Nephron (organoid): ENCODE measurements around the gene APEX2.
A peak's percentile ranks its signal among the peaks of the same experiment; 100 is the strongest.
"Not testable (repeated sequence)": the region's sequence is repeated elsewhere in the genome, so short reads cannot be mapped to it uniquely, and the experiment has no call there.

Source experiments
- H3K27ac Mint-ChIP-seq, 3 experiments: 2 replicates each; pipeline ENCODE4 v1.8.0; 2020; ENCODE audit warnings: mixed read lengths in 3 of 3, mild to moderate bottlenecking in 2 of 3, moderate library complexity in 1 of 3
- H3K27me3 Mint-ChIP-seq: 2 replicates; pipeline ENCODE4 v1.8.0; 2021; ENCODE audit warnings: low read depth, mild to moderate bottlenecking, moderate library complexity, mixed read lengths
- H3K36me3 Mint-ChIP-seq: 2 replicates; pipeline ENCODE4 v1.8.0; 2020; ENCODE audit warnings: low read depth, mixed read lengths
- H3K4me1 Mint-ChIP-seq: 2 replicates; pipeline ENCODE4 v1.8.0; 2020; ENCODE audit warnings: mixed read lengths
- H3K4me3 Mint-ChIP-seq, 3 experiments: 2 replicates each; pipeline ENCODE4 v1.8.0; 2020; ENCODE audit warnings: mild to moderate bottlenecking in 3 of 3, mixed read lengths in 3 of 3, moderate library complexity in 2 of 3
- H3K9me3 Mint-ChIP-seq: 2 replicates; pipeline ENCODE4 v1.8.0; 2020; ENCODE audit warnings: mixed read lengths
- CTCF ChIP-seq, 3 experiments: fragments of 200-600 bp; sonication (generic); IDR thresholded peaks; one replicate each; pipeline ENCODE4 v1.5.0; 2021; ENCODE audit warnings: antibody characterized with exemption in 3 of 3; ENCODE audit not compliant: unreplicated experiment in 3 of 3

The APEX2 gene

DNA sequence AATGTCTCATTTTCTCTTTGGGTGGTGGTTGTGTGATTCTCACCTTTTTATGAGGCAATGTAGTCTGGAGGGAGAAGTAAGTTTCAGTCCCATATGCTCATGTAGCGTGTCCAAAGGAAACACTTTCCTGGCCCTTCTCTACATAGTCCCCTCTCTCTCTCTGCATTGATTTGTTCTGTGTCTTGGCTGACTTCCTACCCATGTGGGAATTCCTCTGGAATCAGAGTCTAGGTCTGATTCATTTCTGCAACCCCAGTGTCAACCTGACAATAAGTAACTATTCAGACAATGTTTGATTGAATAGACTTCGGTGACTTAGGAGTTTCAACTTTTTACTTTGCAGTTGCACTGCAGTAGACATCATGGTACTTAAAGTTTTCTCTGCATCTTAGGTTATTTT is 33.3 kb downstream of the APEX2 start:
- no peaks in the 10 kb centered on the region for H3K27me3 Mint-ChIP-seq
- H3K4me1 Mint-ChIP-seq: peaks cover 9% of the 10 kb centered on the region
- peaks cover 7% of the 10 kb centered on the region for H3K9me3 Mint-ChIP-seq
- no peak for TF ChIP-seq CTCF (IDR thresholded peaks at IDR 0.05; ENCODE audit: unreplicated experiment in 3 of 3)
- peak overlapping the region; percentile 75 to 86 (median 80) for H3K27ac Mint-ChIP-seq
- H3K4me3 Mint-ChIP-seq: no peak overlapping the region
- H3K36me3 Mint-ChIP-seq: no peaks in the 10 kb centered on the region

DNA sequence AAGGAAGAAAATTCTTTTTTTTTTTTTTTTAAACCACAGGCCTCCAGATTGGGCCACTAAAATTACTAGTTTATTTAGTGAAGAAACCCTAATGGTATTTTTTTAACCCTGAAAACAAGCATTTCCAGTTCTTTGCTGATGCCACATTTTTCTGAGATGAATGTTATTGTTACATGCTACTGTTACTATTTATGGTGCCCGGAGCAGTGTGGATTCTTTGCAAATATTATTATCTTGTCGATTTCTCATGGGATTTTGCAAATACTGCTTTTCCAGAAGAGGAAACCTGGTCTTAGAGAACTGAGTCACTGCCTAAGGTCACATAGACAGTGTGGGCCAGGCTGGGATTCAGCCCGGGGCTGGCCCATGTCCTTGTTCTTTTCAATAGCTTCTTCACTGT is 39.3 kb downstream of the APEX2 start:
- Mint-ChIP-seq H3K27ac (no peak overlapping the region), H3K4me3 (no peak overlapping the region), H3K4me1 (no peaks in the 10 kb centered on the region), H3K9me3 (peaks cover 15% of the 10 kb centered on the region), H3K27me3 (no peaks in the 10 kb centered on the region), H3K36me3 (no peaks in the 10 kb centered on the region)
- TF ChIP-seq CTCF (IDR thresholded peaks at IDR 0.05; ENCODE audit: unreplicated experiment in 3 of 3): no peak

DNA sequence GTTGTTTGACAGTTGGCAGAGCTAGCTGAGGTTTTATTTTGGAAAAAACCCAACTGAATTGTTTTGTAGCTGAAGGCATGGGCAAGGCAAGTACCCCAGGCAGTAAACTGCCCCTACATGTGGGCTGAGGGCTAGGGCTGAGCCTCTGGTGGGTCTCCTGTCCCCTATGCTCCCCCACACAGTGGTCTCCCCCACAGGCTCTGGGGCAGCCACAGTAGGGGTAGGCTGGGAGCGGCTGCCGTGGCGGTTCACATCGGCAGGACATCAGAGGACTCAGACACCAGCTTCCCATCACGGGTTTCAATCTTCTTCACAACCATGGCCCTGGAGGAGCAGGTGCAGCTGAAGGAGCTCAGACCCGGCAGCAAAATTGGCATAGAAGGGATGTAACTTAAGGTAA is 41.4 kb downstream of the APEX2 start:
- Mint-ChIP-seq H3K4me3 (no peak overlapping the region), H3K27ac (no peak overlapping the region), H3K27me3 (no peaks in the 10 kb centered on the region), H3K4me1 (no peaks in the 10 kb centered on the region), H3K9me3 (peaks cover 16% of the 10 kb centered on the region), H3K36me3 (no peaks in the 10 kb centered on the region)
- TF ChIP-seq CTCF (IDR thresholded peaks at IDR 0.05; ENCODE audit: unreplicated experiment in 3 of 3): no peak

GRCh38 chrX:55050599-55050998 is 50.4 kb downstream of the APEX2 start:
- H3K27me3 Mint-ChIP-seq, H3K36me3 Mint-ChIP-seq, H3K27ac Mint-ChIP-seq, H3K4me1 Mint-ChIP-seq, H3K4me3 Mint-ChIP-seq: not testable (repeated sequence)
- peaks cover 38% of the 10 kb centered on the region for H3K9me3 Mint-ChIP-seq

- Mint-ChIP-seq H3K4me3 (peak overlapping the region; percentile 42 to 60 (median 51)), H3K27ac (peak overlapping the region; percentile 89 to 93 (median 92)), H3K27me3 (no peaks in the 10 kb centered on the region), H3K36me3 (no peaks in the 10 kb centered on the region), H3K9me3 (peaks cover 9% of the 10 kb centered on the region), H3K4me1 (peaks cover 21% of the 10 kb centered on the region)
- TF ChIP-seq CTCF (IDR thresholded peaks at IDR 0.05; ENCODE audit: unreplicated experiment in 3 of 3): no peak
Measured at GRCh38 chrX:55056820-55057674, 56.9 kb downstream of the APEX2 start.

GRCh38 chrX:55057675-55058249 is 57.6 kb downstream of the APEX2 start:
- peak; percentile 71 to 79 (median 71) for TF ChIP-seq CTCF (IDR thresholded peaks at IDR 0.05; ENCODE audit: unreplicated experiment in 3 of 3)
- H3K4me1 Mint-ChIP-seq: peaks cover 21% of the 10 kb centered on the region
- peak overlapping the region; percentile 42 to 60 (median 51) for H3K4me3 Mint-ChIP-seq
- no peaks in the 10 kb centered on the region for H3K27me3 Mint-ChIP-seq
- peak overlapping the region; percentile 89 to 93 (median 92) for H3K27ac Mint-ChIP-seq
- H3K9me3 Mint-ChIP-seq: peaks cover 6% of the 10 kb centered on the region
- H3K36me3 Mint-ChIP-seq: no peaks in the 10 kb centered on the region
